Activated T-helper 9 cell treated with anti-CD3 and anti-CD28 coated beads, Interleukin-2, amount 50 U/mL, for 16 hours (primary cell): ENCODE data around the gene RNF182.
A peak's percentile ranks its signal among the peaks of the same experiment; 100 is the strongest.
"Not testable (repeated sequence)": the region's sequence is repeated elsewhere in the genome, so short reads cannot be mapped to it uniquely, and the experiment has no call there.

Source experiments
- DNase-seq: peaks from one replicate; pipeline ENCODE4 v3.0.0-alpha.2; 2020; ENCODE audit warnings: low read depth

Gene RNF182

GRCh38 chr6:13917141-13917540, 7.6 kb upstream of the RNF182 start:
- DNase-seq, result no peak

DNA sequence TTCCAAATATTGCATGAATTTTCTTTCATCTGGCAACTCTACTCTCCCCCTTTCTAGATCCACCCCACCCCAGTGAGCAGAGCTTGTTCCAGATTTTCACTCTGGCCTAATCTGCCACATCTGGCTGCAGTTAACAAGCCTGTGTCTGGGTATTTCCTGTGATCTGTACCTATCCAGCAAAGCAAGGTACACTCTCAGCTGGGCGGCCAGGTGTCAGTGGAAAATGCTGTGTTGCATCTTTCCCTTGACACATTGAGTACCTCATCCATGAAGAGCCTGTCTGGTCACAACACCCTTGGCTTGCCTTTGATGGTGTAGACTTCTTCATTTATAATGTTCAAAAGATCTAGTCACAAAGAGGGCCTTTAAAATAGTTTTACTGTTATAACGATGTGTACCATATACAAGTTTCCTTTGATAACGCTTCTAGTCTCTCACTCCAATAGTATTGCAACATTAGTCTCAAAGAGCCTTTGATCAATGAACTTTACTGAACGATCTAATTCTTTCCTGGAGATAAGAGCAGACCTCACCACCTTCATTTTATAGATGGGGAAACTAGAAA, 6.0 kb upstream of the RNF182 start:
- DNase-seq, result no peak

DNA sequence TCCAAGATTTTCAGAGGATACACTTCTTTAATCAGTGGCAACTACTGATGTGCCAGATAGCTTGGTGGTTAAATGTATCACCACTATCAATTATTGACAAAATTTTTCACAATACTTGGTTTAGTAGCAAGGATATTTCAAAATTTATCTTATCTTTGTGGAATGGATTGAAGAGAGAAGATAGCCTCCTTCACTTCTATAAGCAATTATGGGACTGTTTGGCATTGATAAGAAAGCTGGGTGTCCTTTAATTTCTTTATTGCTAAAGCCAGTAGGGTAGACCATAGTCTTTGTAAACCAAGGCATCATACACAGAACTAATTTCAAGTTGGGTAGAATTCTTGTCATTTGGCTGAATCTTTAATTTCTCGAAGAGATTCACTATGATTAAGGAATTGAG, 4.9 kb upstream of the RNF182 start:
- DNase-seq, result no peak

GRCh38 chr6:13920552-13920951, 4.2 kb upstream of the RNF182 start:
- no peak for DNase-seq

DNA sequence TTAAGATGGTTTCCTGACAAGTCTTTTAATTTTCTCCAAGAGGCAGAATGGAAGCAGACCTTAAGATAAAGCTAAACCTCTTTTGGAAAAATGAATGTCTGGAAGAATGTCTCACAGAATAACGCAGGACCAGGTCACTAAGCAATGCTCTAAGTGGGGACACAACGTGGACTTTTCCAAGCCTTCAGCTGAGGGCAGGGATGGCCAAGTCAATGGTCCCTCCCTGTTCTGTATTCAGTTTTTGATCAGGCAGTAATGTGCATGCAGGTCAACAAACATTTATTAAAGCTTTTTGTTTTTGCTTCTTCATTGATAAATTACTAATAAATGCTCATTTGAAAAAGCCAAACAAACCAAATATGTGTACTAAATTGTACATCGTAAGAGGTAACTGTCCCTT, 2.0 kb upstream of the RNF182 start:
- DNase-seq, result no peak

- DNase-seq, result no peak
Observed at GRCh38 chr6:13923527-13924145, 1.1 kb upstream of the RNF182 start.

GRCh38 chr6:13924146-13924948, 405 bp upstream of the RNF182 start:
- DNase-seq, result peak; percentile 14

DNA sequence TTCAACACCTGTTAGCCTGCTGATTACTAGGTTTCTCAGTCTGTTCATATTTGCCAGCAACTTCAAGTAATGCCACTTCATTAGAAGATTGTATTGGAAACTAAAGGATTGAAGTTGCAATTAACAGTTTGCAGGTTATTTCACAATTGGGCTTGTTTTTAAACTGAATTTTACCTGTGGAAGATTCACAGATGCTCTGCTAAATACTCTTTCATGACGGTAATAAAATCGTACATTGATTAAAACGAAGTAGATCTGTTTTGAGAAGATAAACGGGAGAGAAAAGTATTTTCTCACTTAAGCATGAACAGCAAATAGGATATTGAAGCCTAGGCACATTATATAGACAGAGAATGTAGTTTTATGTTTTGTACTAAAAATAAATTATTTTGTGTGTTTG, 1.6 kb downstream of the RNF182 start:
- no peak for DNase-seq

GRCh38 chr6:13927203-13927602, 2.5 kb downstream of the RNF182 start:
- DNase-seq, result no peak

- DNase-seq, result no peak
Observed at GRCh38 chr6:13929196-13929595, 4.4 kb downstream of the RNF182 start.

GRCh38 chr6:13931797-13932402, 7.1 kb downstream of the RNF182 start:
- no peak for DNase-seq

GRCh38 chr6:13932785-13933184, 8.0 kb downstream of the RNF182 start:
- DNase-seq, result no peak

DNA sequence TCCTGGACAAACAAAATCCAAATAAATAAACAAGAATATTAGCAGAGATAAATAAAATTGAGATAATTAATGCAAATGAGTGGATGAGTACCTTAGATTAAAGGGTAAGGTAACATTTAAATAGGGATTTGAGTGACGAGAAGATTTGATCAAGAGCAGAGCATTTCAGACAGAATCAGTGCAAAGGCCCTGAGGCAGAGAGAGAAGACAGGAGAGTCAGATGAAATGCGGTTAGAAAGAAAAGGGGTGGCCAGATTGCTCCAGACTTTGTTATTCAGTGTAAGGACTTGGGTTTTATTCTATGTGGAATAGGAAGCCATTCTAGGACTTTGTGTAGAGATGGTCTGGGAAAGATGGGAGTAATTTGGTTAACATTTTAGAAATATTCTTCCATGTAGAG, 10.0 kb downstream of the RNF182 start:
- no peak for DNase-seq

DNA sequence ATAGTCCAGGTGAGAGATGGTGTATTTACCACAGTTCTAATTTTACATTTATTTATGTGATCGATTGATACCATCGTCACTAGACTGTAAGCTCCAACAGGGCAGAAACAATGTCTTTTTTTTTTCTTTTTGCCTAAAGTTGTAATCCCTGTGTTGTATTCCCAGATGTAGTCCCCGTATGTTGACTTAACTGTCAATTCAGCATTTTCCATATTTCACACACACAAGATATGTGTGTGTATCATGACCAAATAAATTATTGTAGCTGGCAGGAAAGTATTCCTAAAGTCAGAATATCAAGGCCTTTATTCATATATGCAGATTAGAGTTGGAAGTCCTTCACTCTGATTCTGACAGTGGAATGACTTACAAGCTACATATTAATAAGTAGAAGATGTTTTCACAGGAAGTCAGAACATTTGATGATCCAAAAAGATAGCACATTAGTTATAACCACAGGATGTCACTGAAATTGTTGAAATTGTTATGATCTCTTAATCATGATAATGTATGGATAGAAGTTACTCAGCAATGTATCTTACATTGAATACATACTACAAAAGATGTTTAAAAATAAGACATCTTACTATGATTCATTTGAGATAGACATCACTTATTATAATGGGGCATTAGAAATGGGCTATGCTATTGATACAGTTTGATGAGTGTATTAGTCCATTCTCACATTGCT, 10.6 kb downstream of the RNF182 start:
- no peak for DNase-seq

GRCh38 chr6:13935881-13936261, 11.1 kb downstream of the RNF182 start:
- not testable (repeated sequence) for DNase-seq

GRCh38 chr6:13941902-13942301, 17.1 kb downstream of the RNF182 start:
- DNase-seq, result no peak

- DNase-seq, result no peak
Observed at GRCh38 chr6:13943943-13944342, 19.2 kb downstream of the RNF182 start.

DNA sequence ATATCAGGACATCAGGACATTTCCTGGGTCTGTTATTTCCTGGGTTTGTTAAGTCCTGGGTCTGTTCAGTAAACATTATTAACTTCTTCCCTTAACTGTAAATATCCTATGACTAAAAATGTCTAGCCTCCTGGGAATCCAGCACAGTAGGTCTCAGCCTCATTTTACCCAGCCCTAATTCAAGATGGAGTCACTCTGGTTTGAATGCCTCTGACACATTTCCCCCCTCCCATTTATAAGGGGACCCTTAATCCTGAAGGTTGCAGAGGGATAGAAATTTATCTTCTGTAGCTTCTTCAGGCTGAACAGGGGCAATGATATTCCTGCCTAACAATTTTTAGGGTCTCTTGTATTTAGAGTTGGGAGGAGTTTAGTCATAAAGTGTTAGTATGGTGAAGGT, 21.8 kb downstream of the RNF182 start:
- no peak for DNase-seq

- DNase-seq, result no peak
Observed at GRCh38 chr6:13947611-13948178, 22.9 kb downstream of the RNF182 start.

GRCh38 chr6:13952101-13952500, 27.3 kb downstream of the RNF182 start:
- DNase-seq, result no peak

DNA sequence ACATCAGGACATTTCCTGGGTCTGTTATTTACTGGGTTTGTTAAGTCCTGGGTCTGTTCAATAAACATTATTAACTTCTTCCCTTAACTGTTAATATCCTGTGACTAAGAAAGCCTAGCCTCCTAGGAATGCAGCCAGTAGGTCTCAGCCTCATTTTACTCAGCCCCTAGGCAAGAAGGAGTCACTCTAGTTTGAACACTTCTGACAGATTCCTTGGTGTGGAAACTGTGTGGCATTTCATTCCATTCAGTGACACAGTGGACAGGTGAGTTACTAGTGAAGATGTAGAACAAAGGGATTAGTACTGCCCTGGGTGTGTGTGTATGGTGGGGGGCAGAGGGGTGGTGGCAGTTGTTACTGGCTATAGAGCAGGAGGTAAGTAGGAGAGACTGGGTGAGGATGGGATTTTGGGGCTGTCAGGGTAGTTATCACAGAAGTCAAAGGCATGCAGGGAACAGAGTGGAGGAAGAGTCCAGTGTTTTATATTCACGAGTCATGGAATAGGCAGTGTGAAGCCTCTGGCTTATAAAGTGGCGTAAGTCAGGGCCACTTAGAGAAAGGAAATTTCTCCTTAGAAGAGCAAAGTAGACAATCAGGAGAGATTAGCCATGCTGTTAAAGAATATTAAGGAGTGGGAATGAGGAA, 28.4 kb downstream of the RNF182 start:
- no peak for DNase-seq
